NCI-H2171 treated with DMSO at 0.1 percent for 48 hours (cell line): ENCODE data around the gene MYO1D.
A peak's percentile ranks its signal among the peaks of the same experiment; 100 is the strongest.
"Not testable (repeated sequence)": the region's sequence is repeated elsewhere in the genome, so short reads cannot be mapped to it uniquely, and the experiment has no call there.

ENCODE experiments used
- DNase-seq: peaks from one replicate; lab custom pipeline; 2025; lab: John Stamatoyannopoulos, UW

MYO1D gene

DNA sequence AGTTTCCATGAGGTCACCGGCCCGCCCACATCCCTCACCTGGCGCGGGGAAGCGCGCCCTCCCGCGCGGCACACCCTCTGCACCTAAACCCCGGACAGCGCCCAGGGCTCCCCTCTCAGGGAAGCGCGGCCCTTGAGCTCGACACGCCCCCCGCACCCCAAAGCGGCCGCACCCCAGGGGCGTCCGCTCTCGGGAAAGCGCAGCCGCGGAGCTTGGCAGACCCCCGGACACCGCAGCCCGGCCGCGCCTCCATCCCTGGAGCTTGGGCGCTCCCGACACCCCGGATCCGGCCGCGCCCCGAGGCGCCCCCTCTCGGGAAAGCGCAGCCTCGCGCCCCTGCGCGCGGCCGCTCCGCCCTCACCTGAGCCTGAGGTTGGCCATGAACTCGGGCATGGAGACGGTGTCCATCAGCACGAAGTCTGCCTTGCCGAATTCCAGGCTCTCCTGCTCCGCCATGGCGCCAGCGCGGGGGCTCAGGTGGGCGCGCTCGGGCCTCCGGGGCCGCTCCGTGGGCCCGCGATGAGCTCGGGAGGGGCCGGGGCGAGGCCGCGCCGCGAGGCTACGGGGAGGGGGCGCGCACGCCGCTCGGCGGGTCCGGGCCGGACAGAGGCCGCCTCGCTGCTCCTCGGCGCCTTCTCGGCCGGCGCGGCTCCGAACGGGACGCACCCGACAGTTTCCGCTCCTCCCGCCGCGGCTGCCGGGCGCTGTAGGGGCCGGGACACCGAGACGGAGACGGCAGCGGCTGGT lies at the start of gene MYO1D:
MYO1D (minus strand) TSS at position 708 of the 747 bp plus-strand sequence; CDS start at position 456, 252 bp downstream.
- DNase-seq = peak; percentile 68

DNA sequence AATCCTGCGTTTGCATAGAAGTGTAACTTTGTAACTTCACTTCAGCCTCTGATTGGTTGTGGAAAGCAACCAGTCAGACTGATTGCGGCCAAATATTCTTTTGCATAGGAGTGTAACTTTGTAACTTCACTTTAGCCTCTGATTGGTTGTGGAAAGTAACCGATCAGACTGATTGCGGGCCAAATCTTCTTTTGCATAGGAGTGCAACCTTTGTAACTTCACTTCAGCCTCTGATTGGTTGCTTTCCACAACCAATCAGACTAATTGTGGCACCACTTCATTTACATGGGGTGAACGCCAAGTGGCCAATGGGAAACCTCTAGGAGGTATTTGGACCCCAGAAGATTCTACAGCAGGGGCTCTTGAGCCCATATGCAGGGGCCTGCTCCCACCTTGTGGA lies 49.3 kb upstream of the MYO1D start:
- no peak for DNase-seq

DNA sequence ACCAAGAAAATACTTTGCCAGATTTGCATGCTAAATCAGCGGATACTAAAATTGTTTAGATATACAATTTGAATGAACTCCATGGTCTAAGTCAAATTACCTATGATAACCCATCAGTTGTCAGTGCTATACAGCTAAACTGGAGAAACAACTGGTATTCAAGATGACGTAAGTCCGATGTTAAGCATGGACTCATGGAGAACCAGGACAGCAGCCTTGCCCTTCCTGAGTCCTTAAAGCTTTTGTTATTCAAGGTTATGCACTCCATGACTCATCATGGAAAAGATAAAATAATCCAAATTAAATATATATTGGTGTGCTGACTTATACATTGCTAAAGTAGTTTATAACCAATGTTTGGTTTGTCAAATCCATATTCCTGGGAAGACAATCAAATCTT lies 47.0 kb upstream of the MYO1D start:
- not testable (repeated sequence) for DNase-seq

DNA sequence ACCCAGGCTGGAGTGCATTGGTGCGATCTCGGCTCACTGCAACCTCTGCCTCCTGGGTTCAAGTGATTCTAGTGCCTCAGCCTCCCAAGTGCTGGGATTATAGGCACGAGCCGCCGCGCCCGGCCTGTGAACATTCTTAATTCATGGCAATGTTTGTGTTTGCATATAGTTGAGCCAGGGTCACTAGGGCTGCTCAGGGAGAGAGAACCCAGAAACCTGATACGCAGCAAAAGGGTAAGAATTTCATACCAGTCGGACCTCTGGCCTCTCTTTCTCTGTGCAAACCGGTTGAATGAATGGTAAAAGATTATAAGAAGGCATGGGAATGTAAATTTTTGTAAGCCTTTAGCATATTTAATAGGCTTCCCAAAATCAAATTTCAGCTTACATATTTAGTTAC lies 44.1 kb upstream of the MYO1D start:
- no peak for DNase-seq

DNA sequence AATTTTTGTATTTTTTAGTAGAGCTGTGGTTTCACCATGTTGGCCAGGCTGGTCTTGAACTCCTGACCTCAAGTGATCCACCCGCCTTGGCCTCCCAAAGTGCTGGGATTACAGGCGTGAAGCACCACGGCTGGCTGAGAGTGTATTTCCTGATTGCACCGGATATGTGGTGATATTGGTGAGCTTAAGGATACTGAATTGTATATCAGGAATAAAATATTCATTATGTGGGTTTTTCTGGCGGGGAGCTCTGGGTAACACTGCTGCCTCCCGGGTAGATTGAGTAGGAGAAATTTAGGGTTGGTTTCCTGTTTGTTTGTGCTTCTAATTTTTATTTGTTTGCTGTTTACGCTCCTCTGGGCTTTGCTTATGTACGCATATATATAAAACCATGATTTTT lies 43.4 kb upstream of the MYO1D start:
- DNase-seq = no peak

DNA sequence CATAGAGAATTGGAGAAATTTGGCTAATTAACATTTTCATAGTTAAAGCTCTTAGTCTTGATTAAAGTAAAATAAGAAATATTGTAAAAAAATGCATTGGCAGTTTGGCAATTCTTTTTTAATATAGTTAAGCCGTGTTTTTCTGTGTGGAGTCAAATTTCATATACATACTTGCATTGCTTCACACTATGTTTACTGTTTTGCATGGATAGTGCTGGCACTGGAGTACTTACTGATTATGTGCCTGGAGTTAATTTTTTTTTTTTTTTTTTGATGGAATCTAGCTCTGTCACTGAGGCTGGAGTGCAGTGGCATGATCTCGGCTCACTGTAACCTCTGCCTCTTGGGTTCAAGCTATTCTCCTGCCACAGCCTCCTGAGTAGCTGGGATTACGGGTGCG lies 43.0 kb upstream of the MYO1D start:
- DNase-seq = not testable (repeated sequence)

DNA sequence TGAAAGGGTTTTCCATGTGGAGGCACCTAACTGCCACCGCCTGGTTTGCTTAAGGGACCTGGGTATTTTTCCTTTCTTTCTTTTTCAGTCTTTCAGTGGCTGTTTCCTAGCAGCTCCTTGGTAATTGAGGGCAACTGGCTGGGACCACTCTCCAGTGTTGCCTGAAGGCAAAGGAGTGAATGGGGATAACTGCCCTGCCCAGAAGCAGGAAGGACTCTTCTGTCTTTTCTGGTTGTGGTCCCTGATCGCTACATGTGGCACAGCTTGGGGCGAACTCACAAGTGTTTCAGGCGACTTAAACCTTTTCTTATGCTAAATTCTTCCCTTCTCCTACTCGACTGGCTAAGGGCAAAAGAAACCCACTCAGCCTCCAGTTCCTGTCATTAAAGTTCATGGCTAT lies 40.9 kb upstream of the MYO1D start:
- DNase-seq = no peak

DNA sequence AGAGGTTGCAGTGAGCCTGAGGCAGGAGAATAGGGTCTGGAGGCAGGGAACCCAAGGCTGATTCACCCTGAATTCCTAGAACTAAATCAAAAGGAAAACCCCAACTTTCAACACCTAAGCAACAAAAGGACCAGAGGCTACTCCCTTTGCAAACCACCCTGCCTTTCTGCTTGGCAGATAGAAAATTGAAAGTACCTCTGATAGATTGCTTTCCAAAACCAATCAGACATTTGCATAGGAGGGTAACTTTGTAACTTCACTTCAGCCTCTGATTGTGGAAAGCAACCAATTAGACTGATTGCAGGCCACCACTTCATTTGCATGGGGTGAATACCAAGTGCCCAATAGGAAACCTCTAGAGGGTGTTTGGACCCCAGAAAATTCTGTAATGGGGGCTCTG lies 40.2 kb upstream of the MYO1D start:
- DNase-seq = no peak

DNA sequence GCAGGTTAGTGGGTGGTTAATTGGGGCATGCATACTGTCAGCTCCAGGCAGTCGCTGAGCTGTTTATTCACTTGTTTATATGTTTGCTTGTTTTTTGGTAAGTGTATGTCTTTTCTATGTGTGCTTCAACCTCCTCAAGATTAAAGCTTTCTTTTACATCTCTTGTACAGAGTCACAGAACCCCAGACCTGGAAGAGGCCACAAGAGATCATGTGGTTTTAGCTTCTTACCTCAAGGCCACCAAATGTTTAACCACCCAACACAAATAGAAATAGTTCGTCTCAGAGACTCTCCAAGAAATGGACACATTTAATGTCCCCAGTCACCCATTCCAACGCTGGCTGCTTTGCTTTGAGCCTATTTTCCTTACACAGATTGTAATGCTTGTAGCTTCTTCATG lies 39.2 kb upstream of the MYO1D start:
- no peak for DNase-seq

DNA sequence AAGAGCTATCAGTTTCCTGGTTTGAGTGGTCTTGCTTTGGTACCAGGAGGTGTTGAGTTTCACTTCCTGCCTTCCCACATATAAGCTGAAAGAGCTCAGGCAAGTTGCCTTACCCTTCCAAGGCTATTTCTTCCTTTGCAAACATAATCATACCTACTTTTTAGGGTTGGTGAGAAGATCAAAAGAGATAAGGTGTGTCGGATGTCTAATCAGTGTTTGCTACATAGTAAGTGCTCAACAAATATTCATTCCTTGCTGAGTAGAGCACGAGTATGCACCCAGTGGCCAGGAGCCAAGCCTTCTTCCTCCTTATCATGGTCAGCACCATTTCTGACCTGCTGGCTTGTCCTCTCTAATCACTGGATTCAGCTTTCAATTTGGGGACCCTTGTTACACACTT lies 38.3 kb upstream of the MYO1D start:
- no peak for DNase-seq

DNA sequence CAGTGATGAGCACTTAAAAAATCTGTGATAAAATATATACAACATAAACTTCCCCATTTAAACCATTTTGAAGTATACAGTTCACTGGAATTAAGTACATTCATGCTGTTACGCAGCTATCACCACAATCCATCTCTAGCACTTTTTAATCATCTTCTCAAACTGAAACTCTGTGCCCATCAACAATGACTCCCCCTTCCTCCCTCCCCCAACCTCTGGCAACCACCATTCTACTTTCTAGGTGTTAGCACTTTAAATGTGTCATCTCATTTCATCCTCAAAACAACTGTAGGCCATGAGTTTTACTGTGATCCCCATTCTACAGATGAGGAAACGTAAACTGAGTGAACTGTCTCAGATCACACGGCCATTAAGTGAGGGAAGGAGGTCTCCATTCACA lies 37.3 kb upstream of the MYO1D start:
- DNase-seq = no peak

DNA sequence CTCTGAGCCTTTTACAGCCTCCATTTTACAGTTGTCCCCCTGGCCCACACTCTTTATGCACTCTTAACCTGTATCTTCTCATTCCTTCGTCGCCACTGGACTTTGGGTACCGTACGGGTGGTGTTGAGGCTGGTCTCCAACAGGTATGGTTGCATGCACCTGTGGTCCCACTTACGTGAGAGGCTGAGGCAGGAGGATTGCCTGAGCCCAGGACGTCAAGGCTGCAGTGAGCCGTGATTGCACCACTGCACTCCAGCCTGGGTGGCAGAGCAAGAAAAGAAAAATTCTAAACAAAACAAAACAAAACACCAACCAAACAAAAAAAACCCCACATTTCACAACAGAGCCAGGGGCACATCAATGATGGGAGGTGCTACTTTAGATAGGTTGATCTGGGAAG lies 36.7 kb upstream of the MYO1D start:
- no peak for DNase-seq

DNA sequence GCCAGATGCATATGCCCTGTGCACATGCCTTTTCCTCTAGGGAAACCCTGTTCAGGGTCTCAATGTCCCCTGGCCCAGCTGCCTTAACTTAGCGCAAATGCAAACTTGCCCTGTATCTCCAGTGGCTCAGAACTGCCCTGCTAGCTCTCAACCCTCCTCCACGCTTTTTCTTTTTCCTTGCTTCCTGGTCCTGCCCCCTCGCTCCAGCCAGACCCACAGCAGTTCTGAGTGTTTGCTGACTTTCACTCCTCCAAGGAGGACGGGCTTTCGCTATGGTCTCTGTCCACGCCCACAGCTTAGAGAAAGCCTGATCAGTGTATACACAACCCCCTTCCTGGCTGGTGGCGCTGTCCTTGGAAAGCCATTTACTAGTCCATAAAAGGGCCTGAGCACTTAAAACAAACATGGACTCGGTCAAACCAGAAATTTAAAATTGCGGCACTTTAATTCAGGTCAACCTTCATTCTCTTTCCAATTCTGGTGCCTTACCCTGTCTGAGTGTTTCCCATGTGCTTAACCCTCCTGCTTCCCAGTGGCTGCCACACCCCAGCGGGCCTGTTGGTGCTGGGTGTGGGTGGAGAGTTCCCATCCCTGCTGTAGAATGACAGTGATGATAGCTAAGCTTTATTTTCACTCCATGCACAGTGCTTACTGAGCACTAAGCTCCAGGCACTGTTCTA lies 35.4 kb upstream of the MYO1D start:
- no peak for DNase-seq

DNA sequence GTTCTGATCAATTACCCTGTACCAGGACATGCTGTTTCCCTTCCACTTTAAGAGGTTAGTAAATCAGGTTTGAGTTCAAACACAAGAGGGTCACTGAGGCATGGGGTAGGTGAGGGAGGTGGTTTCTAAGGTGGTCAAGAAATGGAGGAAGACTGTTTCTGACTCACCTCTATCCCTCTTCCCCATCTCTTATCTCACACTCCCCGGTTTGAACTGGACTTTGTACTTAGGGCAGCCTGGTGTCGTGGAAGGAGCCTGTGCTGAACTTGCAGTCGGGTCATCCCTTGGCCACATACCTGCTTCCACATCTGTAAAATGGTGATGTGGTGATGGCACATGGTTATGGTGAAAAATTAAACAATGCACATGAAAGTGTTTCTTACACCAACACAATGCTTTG lies 33.8 kb upstream of the MYO1D start:
- no peak for DNase-seq

DNA sequence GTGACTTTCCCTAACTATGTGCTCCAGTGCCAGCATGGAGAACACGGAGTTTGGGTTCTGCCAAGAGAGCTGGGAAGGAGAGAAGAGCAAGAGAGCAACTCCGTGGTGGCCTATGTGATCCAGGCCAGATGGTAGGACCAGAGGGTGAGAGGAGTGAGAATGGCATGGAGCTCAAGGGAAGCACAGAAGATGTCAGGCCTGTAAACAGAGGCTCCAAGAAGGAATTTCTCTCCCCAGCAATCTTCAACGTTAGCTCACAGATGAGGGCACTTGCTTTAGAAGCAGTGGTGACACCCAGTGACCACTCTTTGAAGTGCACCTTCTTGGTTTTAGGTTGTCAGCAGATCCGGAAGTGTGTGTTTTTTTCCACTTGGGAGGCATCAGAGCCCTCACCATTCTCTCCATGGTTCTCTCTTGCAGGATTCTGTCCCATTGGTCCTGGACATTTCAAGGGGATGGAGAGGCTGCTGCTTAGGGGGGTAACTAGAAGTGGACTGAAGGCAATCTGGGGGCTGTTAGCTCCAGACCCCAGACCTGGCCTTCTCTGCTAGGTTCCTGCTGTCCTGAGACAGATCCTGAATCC lies 33.0 kb upstream of the MYO1D start:
- DNase-seq = peak; percentile 73

DNA sequence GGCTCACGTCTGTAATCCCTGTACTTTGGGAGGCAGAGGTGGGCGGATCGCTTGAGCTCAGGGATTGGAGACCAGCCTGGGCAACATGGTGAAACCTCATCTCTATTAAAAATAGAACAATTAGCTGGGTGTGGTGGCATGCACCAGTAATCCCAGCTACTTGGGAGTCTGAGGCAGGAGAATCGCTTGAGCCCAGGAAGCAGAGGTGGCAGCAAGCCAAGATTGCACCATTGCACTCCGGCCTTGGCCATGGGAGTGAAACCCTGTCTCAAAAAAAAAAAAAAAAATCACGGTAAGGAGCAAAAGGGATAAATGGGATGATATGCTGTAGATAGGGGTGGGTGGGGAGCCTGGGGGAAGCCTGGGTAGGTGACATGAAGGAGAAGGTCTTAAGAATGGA lies 30.7 kb upstream of the MYO1D start:
- DNase-seq = no peak

DNA sequence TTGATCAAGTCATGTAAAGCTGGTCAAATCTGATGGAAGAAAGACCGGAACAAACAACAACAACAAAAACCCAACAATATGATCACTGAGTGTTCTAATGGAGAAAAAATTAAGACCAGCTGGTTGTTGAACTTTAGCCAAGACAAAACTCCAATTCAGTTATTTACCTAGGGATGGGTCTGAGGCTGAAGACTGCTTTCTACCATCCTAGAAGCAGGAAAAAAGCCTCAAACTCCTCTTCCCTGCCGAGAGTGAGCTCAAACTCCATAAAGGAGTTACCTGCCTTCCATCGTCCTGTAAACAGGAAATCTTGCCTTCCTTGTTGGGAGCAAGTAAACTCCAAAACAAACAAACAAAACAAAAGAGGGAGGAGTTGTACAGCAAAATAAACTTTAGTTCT lies 28.0 kb upstream of the MYO1D start:
- no peak for DNase-seq

DNA sequence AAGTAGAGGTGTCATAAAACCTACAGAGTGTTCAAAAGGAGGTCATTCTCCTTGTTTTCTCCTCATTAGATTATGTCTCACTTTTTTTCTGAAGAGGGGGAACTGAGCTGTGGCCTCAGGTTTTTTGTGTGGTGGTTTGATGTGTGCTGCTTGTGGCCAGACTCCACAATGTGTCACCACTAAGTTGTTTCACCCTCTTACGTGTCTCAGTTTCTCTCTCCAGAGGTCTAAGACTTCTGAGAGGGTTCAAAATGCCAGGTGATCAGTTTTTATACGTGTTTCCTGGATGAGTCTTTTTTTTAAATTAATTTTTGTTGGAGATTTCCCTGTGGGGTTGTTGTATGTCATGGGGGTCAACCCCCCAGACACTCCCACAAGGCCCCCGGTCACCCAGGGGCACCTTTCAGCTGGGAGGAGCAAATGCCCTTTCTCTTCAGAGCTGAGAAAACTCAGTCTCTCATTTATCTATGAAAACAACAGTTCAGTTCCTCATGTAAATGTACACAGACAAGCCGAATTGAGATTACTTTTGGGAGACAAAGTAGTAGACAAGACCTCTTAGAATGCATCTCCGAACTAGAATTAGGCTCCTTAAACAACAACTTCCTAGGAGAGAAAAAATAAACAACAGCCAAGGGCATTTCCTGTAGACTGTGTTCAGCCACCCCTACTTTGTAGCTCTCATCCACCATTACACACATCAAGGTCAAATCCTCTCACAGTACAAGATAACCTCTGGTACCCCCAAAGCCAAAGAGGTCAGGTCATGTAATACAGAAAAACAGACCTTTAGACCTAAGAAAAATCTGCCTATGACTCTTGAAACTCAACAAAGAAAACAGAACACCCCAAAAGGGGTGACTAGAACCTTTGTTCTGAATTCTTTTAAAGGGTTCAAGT lies 27.1 kb upstream of the MYO1D start:
- no peak for DNase-seq

DNA sequence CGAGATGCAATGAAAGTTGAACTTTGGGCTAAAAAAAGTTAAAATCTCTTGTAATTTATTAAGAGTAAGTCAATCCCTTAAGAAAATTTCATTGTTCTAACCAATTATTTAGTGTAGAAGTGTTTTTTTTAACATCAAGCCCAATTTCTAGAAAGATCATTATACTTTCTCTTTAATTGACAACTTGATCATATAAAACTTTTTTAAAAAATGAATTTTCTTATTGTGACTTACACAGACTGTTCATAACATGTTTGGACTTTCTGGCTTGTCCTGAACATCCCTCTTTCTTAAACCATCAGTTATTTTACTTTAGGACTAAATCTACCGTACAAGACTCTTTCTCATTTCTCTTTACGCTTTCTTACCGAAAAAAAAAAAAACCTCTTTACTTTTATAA lies 24.8 kb upstream of the MYO1D start:
- no peak for DNase-seq

DNA sequence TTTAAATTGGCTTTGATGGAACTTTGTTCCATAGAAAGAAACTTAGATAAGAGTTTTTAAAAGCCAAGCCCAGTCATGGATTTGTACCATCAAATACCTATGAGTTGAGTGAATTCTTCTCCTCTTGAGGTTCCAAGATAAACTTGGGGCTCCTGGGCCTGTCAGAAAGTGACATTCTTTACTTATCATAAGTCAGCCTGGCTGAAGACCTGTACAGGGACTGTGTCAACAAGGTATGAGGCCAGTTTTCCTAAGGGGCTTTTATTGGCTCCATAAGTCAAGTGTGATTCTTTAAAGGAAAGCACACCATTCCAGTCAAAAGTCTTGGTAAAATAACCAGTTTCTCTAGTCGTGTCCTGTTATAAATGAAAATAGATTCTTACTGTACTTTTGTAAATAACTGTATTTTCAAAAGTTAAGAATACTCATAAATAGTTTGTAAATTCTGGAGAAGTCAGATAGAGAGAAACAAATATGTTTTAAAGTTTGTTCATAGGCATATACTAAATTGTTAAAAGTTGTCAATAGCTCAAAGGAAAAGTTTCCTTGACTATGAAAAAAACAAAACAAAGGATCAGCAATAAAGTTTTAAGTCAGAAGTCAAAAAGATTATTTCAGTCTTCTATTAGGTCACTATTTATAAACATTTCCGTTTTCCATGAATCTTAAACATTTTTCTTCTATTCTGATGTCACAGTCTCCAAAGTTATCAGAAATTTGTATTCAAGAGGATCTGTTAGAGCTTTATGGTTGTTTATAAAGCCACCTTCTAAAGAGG lies 22.5 kb upstream of the MYO1D start:
- DNase-seq = no peak

DNA sequence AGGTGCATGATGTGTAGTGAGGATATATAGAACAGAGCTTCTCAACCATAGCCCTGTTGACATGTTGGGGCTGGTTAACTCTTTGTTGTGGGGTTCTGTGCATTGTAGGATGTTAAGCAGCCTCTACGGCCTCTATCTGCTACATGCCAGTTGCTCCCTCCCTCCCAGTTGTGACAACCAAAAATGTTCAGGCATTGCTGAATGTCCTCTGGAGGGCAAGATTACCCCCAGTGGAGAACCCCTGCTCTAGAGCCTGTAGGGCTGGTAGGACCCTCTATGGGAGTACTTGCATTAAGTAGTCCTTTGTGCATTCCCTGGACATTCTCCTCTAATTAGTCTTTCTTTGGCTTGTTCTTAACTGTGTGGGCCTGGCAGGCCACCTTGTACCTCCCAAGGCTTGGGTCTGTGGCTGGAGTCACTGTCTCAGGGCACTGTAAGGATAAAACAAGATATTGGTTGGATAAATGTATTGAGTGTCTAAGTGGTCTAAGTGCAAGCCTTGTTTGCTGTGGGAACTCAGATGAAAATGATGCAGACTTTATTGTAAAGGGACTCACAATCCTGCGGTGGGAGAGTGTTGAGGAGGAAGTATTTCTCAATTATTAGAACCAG lies 19.8 kb upstream of the MYO1D start:
- no peak for DNase-seq
